GM11168 (cell line): ENCODE measurements around the gene GTF3C1.
"Not testable (repeated sequence)": the region's sequence is repeated elsewhere in the genome, so short reads cannot be mapped to it uniquely, and the experiment has no call there.

Source experiments
- in situ Hi-C: fragments of 300-500 bp; cut with MboI; formaldehyde crosslinking; loops from one replicate; pipeline ENCODE4 v1.12.0; 2022; ENCODE audit warnings: low sequenced_read_pairs; ENCODE audit not compliant: unreplicated experiment

GTF3C1 gene

DNA sequence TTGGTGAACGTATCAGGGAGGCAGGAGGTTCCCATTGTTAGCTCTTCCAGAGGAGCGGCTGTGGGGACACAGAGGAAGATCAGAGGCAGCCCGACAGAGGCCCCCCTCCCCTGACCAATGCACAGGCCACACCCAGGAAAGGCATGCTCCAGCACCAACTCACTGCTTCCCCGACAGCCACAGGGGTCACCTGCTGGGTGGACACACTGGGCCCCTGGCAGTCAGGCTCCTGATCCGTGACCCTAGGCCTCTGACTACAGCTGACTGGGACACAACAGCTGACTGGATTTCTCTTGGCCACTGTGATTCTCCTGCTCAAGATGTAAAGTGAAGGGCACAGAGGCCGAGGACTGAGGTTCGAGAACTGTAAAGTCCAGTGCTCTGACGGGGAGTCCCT lies 84.2 kb downstream of the GTF3C1 start:
- in situ Hi-C loops = loop anchor here (5.0 kb wide), 1 partner anchor 293 kb away; no protein-coding TSS in a partner anchor

- in situ Hi-C loops = loop anchor here (5.0 kb wide), 1 partner anchor 293 kb away; no protein-coding TSS in a partner anchor
Observed at GRCh38 chr16:27464626-27465482, 84.9 kb downstream of the GTF3C1 start.

- in situ Hi-C loops = no loop called here
Observed at GRCh38 chr16:27463741-27464591, 85.7 kb downstream of the GTF3C1 start.

DNA sequence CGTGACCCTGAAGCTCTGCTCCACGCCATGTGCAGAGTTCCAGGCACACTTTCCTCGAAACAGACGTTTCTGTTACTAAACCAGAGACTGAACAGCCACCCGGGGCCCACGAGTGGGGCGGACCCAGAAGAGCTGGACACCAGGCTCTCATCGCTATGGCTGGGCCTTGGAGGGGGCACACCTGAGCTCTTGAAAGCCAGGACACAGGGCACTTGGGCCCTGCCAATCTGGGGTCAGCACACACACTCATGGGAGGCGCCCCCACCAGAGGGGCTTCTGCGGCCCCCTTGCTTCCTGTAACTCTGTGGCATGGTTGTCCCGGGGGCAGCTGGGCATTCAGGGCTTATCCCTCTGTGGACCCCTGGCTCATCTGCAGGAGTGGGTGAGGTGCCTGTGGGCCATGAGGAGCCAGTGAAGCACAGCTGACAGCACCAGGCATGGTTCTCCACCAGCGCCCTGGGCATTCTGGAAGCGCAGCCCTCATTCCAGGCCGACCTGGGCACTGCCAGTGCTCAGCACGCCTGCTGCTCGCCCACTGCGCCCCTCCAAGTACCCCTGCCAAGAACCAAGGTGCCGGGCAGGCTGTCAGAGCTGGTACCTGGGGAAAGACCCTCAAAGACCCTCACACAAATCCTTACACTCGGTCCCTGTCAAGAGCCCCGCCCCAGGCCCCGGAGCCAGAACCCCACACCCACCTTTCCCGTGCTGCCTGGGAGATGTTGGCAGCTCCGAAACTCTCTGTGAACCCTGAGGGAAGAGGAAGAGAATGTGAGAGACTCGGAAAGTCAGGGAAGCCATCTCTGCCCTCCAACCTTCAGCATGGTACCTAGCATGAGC lies 86.6 kb downstream of the GTF3C1 start:
- in situ Hi-C loops = no loop called here

- in situ Hi-C loops = no loop called here
Observed at GRCh38 chr16:27462200-27462845, 87.4 kb downstream of the GTF3C1 start.

DNA sequence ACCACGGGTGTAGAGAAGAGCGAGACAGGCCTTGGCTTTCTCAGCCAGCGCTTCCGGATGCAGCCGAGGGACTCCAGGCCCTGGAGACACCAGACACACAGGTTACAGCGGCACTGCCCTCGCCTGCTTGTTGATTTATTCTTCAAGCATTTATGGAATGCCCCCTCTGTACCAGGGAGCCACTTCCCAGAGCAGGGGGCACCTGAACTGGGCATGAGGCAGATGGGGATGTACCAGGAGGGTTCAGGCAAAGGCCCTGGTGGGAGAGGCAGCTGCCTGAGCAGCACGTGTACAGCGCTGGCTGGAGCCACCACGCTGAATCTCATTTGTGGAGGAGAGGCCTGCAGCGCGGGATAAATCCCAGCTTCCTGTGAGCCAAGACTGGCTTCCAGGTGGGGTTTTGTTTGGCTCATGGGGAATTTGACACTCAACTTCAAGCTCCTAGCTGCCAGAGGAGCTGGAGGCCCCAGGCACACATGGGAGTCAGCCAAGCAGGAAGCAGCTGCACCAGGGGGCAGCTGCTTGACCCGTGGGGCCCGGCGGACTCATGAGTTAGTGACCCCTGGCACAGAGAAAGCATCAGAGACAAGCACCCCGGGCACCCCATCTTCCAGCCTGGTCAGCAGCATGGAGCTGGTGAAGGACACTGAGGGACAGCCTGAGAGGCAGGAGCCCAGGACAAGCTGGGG lies 88.1 kb downstream of the GTF3C1 start:
- in situ Hi-C loops = no loop called here

- in situ Hi-C loops = no loop called here
Observed at GRCh38 chr16:27460663-27461482, 88.8 kb downstream of the GTF3C1 start.

GRCh38 chr16:27460213-27460612 lies 89.5 kb downstream of the GTF3C1 start:
- in situ Hi-C loops = no loop called here

DNA sequence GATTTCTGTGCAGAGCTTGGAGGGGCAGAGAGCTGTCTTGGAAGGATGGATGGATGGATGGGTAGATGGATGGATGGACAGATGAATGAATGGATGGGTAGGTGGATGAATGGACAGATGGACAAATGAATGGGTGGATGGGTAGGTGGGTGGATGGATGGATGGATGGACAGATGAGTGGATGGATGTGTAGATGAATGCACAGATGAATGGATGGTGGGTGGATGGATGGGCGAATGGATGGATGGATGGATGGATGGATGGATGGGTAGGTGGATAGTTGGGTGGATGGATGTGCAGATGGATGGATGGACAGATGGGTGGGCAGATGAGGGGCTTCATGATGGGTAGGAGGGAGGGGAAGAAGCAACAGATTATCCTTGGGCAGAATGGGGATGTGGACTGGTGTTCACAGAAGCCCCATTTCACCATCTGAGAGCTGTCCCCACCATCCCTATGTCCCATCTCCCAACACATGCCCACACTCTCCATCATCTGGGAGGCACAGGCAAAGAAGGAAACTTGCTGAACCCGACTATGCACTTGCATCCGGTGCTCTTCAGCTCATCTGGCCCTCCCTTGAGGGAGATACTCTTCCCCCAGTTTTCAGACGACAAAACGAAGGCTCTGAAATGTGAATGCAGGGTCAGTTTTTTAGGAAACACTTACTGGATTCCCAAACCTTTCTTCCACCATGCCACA lies 90.6 kb downstream of the GTF3C1 start:
- in situ Hi-C loops = no loop called here

GRCh38 chr16:27458258-27458657 lies 91.5 kb downstream of the GTF3C1 start:
- in situ Hi-C loops = no loop called here

DNA sequence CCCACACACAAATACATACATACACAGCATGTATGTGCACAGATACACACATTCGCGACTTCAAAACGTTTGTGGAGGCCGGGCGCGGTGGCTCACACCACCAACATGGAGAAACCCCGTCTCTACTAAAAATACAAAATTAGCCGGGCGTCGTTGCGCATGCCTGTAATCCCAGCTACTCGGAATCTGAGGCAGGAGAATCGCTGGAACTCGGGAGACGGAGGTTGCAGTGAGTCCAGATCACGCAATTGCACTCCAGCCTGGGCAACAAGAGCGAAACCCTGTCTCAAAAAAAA lies 92.2 kb downstream of the GTF3C1 start:
- in situ Hi-C loops = not testable (repeated sequence)

GRCh38 chr16:27455700-27456099 lies 94.0 kb downstream of the GTF3C1 start:
- in situ Hi-C loops = no loop called here

DNA sequence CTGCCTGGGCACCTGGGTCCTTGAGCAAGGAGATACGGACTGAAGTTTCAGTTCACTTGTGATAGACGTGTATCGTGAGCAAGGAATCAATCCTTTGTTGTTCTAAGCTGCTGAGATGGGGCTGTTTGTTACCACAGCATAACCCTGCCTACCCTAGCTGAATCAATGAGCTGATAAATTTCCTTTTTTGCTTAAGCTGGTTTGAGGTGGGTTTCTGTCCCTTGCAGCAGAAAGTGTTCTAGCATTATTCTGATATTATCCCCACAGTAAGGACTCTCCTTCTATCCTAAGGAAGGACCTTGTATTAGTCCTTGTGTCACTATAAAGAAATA lies 96.3 kb downstream of the GTF3C1 start:
- in situ Hi-C loops = no loop called here

- in situ Hi-C loops = no loop called here
Observed at GRCh38 chr16:27452569-27453493, 96.9 kb downstream of the GTF3C1 start.

DNA sequence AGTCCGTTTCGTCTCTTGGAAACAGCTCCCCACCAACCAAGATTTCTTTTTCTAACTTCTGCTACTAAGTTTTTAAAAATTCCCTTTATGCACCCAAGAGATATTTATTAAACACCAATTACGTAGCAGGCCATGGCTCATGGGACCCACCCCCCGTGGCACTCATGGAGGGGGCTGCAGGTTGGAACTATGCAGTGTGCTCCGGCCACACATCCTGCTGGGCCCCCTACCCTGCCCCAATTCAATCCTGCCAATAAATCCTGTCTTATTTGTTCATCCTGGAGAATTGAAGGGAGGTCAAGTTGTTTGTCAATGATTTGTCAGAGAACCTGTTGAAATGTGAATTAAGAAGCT lies 99.5 kb downstream of the GTF3C1 start:
- in situ Hi-C loops = no loop called here

DNA sequence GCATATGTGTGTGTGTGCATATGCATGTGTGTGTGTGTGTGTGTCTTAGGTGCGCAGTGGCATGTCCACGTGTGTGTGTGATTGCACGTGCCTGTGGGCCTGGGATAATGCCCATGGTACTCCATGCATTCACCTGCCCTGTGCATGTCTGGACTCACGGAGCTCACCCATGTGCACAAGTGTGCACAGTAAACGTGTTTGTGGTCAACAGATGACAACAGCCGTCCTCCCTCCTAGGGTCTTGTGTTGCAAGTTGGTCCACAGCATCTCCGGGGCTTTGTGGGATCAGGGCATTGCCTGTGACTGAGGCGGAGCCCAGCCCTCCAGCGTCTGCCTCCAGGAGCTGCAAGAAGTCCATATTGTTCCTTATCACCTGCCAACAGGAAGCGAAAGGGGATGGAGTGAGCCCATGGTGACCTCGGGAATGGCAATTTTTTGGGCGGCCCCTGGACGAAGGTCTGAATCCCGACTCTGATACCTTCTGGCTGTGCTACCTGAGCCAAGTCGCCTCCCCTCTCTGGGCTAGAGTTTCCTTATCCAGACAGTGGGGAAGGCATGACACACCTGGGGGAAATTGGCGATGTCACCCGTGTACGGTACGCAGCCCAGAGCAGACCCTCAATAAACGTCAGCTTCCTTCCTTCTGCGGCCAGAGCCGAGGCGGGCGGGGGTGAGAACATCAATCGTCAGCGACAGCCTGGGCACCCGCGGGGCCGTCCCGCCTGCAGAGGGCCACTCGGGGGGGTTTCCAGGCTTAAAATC lies 100.1 kb downstream of the GTF3C1 start:
- in situ Hi-C loops = no loop called here
